Fibroblast of upper back skin (primary cell): Measurements from ENCODE around the gene IMPG1.

Experiments
- DNase-seq: peaks from one replicate; pipeline ENCODE4 v3.0.0-alpha.2; 2013

The IMPG1 gene

GRCh38 chr6:76072562-76072961, at the start of gene IMPG1:
IMPG1 (minus strand) TSS chr6:76072662; CDS start chr6:76072488, 174 bp downstream.
- DNase-seq = no peak

GRCh38 chr6:76120302-76120701, 47.8 kb upstream of the IMPG1 start:
- no peak for DNase-seq

- DNase-seq = no peak
Observed at GRCh38 chr6:76073281-76073680, 819 bp upstream of the IMPG1 start.

- no peak for DNase-seq
Observed at GRCh38 chr6:76057469-76057868, 15.0 kb downstream of the IMPG1 start.

- DNase-seq = no peak
Observed at GRCh38 chr6:76052314-76052713, 20.1 kb downstream of the IMPG1 start.

GRCh38 chr6:76043690-76044089, 28.8 kb downstream of the IMPG1 start:
- no peak for DNase-seq

- DNase-seq = no peak
Observed at GRCh38 chr6:76035713-76036112, 36.7 kb downstream of the IMPG1 start.

- peak; percentile 2 for DNase-seq
Observed at GRCh38 chr6:76026101-76026500, 46.4 kb downstream of the IMPG1 start.

- no peak for DNase-seq
Observed at GRCh38 chr6:76014626-76015530, 57.6 kb downstream of the IMPG1 start.

- DNase-seq = no peak
Observed at GRCh38 chr6:76004202-76004601, 68.3 kb downstream of the IMPG1 start.

GRCh38 chr6:76003686-76004085, 68.8 kb downstream of the IMPG1 start:
- no peak for DNase-seq

- DNase-seq = no peak
Observed at GRCh38 chr6:76003113-76003512, 69.3 kb downstream of the IMPG1 start.

GRCh38 chr6:76000629-76001028, 71.8 kb downstream of the IMPG1 start:
- DNase-seq = no peak

GRCh38 chr6:75997696-75998095, 74.8 kb downstream of the IMPG1 start:
- peak; percentile 34 for DNase-seq

GRCh38 chr6:75993236-75994162, 79.0 kb downstream of the IMPG1 start:
- DNase-seq = no peak

GRCh38 chr6:75991941-75992340, 80.5 kb downstream of the IMPG1 start:
- DNase-seq = no peak

- DNase-seq = no peak
Observed at GRCh38 chr6:75986935-75987334, 85.5 kb downstream of the IMPG1 start.

- DNase-seq = no peak
Observed at GRCh38 chr6:75975904-75976303, 96.6 kb downstream of the IMPG1 start.

- DNase-seq = no peak
Observed at GRCh38 chr6:75970093-75970492, 102.4 kb downstream of the IMPG1 start.

- no peak for DNase-seq
Observed at GRCh38 chr6:75968143-75968542, 104.3 kb downstream of the IMPG1 start.

- no peak for DNase-seq
Observed at GRCh38 chr6:75963569-75963968, 108.9 kb downstream of the IMPG1 start.

- no peak for DNase-seq
Observed at GRCh38 chr6:75952128-75952527, 120.3 kb downstream of the IMPG1 start.

- DNase-seq = no peak
Observed at GRCh38 chr6:75947935-75948334, 124.5 kb downstream of the IMPG1 start.
